Measurements from ENCODE around the gene MARK3.

The MARK3 gene

DNA sequence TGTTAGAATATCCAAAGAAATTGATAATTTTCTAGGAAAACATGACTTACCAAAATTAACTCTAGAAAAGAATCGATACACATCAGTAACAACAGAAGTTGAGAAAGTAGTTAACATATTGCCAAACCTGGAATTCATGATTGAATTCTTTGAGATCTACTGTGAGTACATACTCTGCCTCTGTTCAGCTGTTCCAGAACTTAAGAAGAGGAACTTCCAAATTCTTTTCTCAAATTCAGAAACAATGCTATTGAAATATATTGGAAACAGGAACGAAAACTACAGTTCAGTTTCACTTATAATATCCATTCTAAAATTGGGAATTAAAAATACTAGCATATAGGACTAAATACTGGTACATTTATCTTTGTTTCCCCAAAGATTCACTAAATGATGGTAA is 57.9 kb downstream of the MARK3 start:
- no peak for DNase-seq

DNA sequence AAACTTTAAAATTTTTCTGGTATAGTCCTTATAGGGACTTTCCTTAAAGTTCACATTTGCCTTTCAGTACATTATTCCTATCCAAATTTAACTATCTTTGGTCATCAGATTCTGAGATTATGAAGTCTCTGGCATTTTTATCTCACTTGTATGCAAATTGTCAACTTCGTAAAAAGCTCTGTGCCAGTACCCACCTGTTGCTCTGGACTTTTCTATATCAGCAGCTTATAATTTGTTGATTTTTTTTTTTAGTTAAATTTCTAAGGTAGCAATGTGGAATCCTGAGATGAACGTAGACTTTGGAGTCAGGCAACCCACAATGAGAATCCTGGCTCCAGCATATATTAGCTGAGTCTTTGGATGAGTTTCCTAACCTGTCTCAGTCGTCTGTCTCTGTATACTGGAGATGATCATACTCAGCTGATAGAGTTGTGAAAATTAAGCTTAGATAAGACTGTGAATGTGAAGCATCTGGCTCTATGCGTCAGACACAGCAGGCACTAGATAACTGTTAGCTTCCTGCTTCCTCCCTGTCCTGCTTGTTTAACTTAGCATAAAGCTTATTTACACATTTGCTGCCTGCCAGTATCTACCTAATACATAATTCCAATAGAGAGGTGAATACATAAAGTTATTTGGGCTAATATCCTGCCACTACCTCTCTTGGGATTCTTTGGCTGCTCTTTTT is 59.8 kb downstream of the MARK3 start:
- no peak for DNase-seq

DNA sequence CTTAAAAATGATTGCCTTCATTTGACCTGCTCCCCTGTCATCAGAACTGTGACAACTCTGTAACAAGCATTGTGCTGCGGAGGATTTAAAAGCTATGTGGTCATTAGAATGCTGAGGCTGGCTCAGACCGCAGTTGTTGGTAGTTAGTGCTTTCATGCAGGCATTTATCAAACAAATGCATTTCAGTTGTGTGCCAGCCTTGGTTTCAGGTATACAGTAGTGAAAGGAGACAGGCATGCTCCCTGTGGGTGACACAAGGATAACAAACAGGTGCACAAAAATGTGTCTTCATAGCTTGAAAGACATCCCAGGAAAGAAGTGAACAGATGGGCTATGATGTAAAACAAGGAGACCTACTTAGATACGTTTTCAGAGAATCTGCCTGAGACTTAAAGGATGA is 60.6 kb downstream of the MARK3 start:
- no peak for DNase-seq

DNA sequence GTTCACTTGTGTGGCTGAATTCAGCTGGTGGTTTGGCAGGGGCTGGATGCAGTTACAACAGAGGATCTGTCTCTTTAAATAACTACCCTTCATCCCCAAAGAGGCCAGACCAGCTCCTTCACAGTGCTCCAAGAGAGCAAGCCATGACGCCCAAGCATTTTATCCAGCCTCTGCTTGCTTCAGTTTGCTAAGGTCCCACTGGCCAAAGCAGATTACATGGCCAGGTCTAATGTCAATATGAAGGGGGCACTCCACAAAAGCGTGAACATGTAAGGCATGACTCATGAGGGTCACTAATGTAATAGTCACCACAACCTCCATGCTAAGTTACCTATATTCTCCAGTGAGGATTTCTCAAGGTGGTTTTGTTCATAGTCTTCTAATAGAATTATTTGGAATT is 62.9 kb downstream of the MARK3 start:
- DNase-seq: no peak

DNA sequence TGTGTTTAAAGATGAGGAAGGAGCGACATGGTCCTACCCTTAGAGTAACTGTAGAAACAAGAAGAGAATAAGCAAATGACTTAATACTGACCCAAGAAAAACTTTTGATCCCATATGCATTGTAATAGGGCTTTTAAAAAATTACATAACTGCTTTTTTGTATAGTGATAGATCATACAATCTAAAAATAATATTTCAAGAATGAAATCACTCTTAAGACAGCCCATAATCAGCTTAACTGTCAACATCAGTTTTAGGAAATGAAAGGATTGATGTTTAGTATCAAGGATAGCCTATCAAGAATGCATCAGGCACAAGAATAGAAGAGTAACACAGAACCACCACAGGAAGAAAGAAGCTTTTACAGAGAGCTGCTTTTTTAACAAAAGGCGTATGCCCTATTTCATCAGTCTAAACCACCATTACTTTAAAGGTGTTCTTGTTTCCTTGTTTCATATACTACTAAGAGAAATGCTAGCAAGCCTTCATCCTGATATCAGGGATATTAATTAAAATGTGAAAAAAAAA is 64.5 kb downstream of the MARK3 start:
- DNase-seq: no peak

DNA sequence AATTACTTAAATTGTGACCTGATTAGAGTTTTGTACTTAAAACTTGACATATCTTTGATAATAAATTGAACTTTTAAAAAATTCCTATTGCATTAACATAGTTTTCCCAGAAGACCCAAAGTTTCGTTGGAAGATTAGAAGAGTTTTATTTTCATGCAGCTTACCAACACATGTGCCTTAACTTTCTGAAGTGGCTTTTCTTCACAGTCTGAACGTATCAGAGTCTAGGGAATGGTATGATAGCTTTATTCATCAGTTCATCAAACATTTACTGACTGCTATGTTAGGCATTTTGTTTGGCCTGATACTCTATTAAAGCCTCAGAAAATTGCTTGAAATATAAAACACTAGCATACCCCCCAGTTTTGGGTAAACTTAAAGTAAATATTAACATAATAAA is 65.2 kb downstream of the MARK3 start:
- DNase-seq: no peak

DNA sequence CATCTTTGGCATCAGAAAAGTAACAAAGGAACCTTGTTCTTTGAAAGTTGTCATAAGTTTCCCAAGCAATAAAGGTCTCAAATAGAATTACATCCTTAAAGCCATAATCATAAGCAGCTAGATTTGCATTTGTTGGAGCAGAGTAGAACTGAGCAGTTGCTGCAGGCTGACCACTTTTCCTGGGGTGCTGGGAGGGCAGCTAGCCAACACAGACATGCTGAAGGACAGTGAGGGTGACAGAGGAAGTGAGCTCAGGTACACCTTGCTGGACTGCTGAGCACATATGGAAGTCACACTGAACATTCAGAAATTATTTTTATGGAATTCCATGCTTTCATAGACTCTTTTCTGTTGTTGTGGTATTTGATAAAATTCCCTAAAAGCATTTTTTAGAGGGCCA is 66.2 kb downstream of the MARK3 start:
- no peak for DNase-seq

DNA sequence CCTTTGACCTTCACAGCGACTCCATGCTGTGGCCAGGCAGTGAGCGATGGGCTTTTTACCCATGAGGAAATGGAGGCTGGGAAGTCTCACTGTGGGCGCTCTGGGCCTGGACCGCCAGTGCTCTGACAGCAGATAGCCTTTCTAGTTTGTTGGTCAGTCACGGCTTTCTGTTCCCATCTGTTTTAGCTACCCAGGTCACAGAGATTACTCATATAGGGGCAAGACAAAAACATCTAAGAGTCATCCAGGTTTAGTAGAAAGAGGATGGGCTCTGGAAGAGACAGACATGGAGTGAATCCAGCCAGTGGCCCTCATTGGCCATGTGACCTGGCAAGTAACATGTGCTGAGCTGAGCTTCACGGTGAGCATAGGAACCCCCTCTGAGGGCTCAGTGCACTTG is 68.6 kb downstream of the MARK3 start:
- DNase-seq: no peak

DNA sequence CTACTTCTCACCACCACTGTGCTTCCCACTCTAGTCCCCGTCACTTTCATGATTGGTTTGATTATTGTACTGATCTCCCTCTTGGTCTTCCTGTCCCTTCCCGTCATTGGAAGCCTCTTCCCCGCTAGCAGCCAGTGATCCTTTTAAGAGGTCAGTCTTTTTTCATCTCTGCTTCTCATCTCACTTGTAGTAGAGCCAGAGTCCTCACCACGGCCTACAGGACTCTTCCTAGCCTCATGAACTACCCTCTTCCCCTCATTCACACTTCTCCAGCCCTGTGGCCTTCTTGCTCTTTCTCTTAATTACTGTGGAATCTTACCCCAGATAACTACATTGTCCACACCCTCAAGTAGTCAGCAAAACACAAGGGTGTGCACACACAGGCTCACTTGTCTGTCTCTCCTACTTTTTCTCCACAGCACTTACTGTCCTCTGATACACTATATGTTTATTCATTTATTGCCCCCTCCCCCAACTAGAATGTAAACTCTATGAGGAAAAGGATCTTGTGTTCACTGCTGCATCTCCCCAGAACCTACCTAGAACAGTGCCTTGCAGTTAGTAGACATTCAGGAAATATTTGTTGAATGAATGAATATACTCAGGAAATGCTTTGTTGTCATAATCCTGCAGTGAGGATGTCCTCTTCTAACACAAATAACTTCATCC is 71.1 kb downstream of the MARK3 start:
- DNase-seq: no peak

DNA sequence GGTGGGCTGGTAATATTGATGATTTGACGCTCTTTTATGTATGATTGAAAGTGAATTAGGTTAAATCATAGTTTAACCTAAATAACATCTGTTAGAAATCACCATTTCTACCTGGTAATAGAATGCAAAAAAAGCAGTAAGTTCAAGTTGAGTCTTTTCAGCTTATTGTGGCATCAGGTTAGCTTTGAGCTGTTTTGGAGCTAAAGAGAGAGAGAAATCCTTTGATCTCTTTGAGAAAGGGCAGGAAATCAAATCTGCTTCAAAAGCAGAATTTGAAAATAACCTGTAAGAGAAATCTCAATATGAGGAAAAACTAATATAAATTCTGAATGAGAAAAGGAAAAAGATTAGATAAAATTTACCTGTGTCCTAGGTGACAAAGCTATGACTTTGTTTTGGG is 75.2 kb downstream of the MARK3 start:
- no peak for DNase-seq

DNA sequence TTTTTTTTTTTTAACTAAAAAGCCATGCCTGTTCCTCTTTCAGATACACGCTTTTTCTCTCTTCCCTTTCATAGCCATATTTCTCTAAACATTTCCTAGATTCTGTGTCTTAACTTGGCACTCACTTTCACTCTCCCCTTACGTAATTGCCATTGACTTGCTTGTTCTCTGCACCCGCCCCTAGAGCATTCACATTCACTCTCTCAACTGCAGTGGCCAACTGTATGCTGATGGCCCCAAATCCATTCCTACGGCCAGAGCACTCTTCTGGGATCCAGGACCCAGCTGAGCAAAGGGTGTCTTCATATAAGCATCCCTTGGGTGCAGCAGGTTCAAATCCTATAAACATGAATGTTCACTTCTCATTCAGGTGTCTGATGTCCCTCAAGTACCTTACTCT is 77.9 kb downstream of the MARK3 start:
- DNase-seq: no peak

DNA sequence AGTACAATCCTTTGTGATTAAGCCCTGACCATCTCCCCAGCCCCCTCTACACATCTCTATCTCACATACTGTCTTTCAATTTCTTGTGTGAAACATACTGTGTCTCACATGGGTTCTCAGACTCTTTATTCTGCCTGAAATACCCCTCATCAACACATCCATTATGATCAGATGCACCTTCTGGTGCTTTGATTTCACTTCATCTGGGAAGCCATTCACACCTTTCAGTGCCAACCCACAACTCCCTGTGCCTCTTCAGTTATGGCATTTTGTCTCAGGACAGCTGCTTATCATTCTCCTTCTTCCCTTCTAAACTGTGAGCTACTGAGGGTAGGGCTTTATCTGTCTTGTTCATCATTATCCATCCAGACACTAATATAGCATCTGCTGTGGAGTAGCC is 78.6 kb downstream of the MARK3 start:
- DNase-seq: no peak

DNA sequence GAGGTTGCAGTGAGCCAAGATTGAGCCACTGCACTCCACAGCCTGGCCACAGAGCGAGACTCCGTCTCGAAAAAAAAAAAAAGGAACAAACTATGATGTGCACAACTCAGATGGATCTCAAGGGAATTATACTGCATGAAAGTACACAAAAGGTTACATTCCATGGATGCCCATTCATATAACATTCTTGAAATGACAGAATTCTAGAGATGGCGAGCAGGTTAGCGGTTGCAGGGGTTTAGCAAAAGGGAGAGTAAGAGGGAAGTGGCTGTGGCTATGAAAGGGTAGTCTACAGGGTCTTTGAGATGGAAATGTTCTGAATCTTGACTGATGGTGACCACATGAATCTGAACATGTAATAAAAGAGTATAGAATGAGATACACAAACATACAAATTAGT is 87.7 kb downstream of the MARK3 start:
- no peak for DNase-seq

DNA sequence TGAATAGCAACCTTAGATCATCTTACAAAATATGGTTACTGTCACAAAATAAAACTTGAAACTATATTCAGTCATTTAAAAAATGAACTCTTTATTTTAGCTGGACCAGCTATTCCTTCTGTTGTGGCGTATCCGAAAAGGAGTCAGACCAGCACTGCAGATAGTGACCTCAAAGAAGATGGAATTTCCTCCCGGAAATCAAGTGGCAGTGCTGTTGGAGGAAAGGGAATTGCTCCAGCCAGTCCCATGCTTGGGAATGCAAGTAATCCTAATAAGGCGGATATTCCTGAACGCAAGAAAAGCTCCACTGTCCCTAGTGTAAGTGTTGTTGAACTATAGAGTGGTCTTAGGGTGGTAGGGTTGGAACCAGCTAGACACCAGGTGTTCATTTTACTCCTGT is 89.7 kb downstream of the MARK3 start:
- no peak for DNase-seq

DNA sequence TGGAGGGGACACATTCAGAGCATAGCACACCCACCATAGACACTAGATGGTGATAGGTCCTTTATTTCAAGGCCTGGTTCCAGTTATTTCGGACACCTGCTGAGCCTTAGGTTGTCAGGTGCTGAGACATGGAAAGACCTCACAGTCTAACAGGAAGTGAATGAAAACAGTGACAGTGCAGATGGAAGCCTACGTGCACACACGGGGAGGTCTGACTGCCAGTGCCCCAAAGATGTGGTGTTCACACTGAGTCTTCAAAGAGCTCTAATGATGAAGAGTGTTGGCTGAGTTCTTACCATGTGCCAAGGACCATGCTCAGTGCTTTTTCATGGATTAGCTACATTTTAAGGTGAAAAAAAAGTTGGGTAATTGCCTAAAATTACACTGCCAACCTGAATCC is 90.8 kb downstream of the MARK3 start:
- DNase-seq: no peak

DNA sequence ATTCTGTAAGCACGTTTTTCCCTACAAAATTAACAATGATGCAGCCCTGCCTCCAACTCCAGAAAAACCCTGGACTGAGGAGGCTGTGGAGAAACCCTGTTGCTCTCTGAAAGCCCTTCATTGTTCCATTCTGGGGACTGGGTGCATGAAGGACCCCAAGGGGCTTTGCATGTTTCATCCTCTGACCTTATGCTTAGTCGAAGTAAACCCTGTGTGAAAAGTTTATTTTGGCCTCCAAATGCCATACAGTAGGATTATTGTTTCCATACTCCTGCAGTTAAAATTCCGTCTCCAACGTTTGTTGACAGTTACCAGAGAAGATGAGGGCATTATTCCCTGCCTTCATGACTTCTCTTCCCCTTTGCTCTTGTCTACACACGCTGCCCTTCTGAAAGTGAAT is 91.4 kb downstream of the MARK3 start:
- DNase-seq: no peak

DNA sequence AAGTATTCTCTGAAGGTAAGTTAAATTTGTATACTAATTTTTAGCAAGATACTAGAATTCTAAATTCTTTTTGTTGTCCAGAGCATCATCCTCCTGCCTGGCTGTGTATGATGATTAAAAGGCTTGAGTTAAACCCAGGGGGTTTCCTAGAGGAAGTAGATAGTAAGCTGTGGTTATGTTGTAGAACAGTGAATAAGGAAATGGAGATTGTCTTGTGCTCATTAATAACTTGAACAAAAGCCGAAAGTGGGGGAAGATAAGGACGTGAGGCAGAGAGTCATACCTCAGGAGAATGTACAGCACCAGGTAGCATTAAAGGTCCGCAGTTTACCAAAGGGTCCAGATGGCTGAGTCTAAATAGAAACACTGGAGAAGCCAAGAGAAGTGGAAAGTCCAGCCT is 95.4 kb downstream of the MARK3 start:
- no peak for DNase-seq

DNA sequence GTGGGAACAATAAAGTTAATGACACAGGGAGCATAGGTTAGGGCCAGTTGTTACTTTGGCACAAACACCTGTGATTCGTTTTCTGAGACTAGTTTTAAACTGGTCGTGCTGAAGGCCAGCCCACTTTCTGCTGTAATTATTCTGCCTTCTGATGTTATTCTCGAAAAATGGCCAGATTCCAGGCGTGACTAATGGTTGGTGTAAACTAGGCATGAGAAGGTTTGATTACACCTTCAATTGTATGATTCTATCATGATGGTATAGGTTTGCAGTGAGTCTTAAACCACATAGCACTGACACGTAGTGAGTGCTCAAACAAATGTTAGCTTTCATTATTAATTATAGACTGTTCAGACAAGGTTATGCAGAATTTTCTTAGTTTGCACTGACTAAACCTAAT is 98.4 kb downstream of the MARK3 start:
- DNase-seq: no peak

DNA sequence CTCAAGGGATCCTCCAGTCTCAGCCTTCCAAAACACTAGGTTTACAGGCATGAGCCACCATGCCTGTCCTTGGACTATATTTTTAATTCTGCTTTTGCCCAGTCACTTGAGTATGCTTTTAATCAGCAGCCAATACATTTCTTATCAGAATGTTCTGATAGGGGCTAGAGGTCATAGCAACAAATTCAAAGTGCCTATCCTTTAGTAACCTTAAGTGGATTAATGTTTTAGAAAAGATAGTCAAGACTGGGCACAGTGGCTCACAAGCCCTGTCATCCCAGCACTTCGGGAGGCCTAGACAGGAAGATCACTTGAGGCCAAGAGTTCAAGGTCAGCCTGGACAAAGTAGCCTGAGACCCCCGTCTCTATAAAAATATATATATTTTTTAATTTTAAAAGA is 100.3 kb downstream of the MARK3 start:
- DNase-seq: no peak

DNA sequence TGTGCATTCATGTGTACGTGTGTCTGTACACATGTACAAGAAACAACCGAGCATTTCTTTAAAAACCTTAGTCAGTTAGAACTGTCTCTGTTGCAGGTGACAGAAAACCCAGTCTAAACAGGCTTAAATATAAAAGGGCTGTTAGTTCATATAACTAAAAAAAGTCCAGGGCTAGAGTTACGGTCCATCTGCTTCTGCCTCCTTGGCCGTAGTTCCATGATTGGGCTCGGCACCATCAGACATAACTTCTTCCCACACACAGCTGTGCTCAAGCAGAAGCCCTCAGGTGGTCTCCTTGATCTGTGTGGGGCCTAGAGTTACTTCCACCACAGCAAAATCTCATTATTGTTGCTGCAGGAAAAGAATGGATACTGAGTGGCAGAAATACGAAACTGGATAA is 102.9 kb downstream of the MARK3 start:
- DNase-seq: no peak

DNA sequence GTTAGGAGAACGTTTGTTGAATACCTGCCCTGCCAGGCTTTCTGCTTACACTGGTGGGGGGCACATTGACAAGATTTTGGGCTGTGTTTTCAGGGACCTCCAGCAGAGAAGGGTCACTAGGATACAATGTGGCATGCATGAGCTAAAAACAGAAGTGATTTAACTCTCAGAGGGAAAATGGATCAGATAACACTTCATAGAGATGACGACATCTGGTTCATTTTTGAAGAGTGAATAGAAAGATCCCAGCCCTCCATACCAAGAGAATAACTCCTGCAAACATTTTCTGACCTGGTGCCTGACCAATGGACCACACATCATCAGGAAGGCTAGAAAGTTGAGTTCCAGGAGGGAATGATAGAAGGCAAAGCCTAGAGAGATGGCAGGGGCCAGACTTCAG is 103.7 kb downstream of the MARK3 start:
- DNase-seq: no peak

DNA sequence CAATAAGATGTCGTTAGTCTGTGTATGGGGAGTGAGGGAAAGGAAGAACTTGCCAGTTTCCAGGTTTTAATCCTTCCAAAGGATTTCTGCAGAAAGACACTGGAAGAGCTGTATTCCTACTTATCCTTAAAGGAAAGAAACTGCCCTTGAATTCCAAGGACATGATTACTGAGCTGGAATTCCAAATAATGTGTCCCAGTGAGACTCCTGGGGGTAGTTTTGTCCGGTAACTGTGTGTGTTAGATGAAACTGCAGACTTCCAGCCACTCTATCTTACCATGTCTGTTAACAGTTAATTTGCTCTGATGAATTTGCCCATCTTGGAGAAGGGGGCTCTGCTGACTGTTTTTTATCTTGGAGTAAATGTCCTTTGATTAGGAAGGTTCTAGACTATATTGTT is 104.4 kb downstream of the MARK3 start:
- no peak for DNase-seq

DNA sequence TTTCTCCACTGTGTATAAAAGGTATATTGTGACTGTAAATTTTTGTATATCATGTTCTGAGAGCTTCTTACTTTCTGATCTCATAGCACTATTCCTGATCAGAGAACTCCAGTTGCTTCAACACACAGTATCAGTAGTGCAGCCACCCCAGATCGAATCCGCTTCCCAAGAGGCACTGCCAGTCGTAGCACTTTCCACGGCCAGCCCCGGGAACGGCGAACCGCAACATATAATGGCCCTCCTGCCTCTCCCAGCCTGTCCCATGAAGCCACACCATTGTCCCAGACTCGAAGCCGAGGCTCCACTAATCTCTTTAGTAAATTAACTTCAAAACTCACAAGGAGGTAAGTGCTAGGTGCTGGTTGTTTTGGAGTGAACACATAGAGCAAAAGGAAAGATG is 106.5 kb downstream of the MARK3 start:
- no peak for DNase-seq

DNA sequence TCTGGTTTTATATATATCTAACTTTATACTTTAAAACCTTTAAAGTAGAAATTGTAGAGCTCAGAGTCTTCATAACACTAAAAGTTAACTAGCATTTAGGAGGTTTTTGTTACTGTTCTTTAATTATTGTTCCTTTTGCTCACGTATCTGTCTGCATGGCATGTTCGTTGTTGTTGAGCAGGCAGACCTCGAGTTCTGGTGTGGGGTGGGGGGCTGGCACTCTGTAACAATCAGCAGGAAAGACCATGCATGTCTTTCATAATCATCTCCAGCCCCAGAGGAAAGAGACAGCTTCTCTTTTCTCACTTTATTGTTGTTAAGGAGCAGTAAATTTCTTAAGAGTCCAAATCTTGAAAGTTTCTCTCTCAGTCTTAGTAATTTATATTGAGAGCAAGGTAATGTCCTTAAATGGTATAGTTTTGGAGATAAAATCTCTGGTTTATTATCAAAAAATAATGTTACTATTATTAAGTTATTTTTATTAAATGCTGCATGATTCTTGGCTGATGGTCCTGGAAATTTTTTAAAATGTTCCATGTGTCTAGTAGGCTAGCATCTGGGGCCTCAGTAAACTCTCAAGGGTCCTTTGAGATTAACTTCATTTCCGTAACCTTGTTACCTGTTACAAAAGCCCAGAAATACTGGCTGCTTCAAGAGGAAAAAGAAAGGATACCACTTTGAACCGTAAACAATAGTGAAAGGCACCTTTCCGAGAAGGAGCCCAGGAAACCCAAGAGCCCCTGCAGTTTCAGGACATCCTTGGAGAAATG is 107.1 kb downstream of the MARK3 start:
- no peak for DNase-seq
